Epithelial cell of proximal tubule (primary cell): ENCODE measurements around the gene DTNB. TPM values are rescaled to one million over a fixed set of nuclear protein-coding genes. Genes with fewer than 3 reads are reported as not detected.

Experiments used
- DNase-seq: peaks from one replicate; pipeline ENCODE4 v3.0.0-alpha.2; 2011; ENCODE audit warnings: low read depth
- H3K4me3 ChIP-seq: 2 replicates; pipeline ENCODE4 v1.5.1; 2011; ENCODE audit warnings: low read depth, mild to moderate bottlenecking, low read length
- CTCF ChIP-seq: conservative IDR thresholded peaks from 2 replicates; pipeline ENCODE4 v1.5.1; 2012; ENCODE audit warnings: low read depth, mild to moderate bottlenecking, low read length
- total RNA-seq: library from RNA; depleted of rRNA; stranded (reverse); fragments of >200 nt; gene quantifications from 2 replicates; pipeline ENCODE4 v1.2.3, GENCODE V29; 2015

Gene DTNB
- total RNA-seq, 1 donor from 2014 or later: 4.8 TPM

- no peak for DNase-seq
- H3K4me3 ChIP-seq: no peak overlapping the region
- no peak for TF ChIP-seq CTCF
Observed at GRCh38 chr2:25380586-25381375, 292.6 kb downstream of the DTNB start.

DNA sequence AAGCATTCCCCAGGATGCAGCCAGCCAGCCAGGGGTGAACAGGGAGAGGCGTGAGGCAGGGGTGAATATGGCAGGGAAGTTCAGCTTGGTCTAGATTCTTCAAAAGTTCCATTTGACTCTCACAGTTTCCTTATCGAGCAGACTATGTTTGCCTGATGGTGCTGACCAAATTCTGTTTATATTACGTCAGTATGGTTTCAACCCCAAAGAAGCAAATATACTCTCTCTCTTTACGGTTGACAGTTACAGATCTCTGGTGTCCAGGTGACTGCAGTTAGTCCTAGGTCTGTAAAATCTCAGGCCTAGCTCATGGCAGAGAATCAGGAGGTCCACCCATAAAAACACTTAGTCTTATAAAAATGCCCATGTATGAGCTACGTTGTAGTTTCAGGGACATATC lies 293.4 kb downstream of the DTNB start:
- H3K4me3 ChIP-seq: no peak overlapping the region
- no peak for DNase-seq
- TF ChIP-seq CTCF: no peak

DNA sequence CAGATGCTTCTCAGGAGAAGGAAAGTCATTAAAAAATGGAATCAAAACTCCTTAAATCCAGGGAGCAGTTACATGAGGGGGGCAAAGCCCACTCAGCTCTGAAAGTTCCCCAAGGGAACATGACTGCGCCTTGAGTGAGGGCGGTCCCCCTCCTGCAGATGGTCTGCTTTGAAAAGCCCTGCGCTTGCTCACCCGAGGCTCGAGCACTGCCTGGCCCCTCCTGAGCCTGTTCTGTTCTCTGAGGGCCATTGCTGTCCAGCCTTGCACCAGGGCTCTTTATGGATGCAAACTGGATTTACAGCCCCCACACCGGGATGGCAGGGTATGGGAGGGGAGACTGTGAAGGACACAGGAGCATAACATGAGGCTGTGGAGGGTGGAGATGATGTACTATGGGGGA lies 293.8 kb downstream of the DTNB start:
- H3K4me3 ChIP-seq: no peak overlapping the region
- no peak for DNase-seq
- no peak for TF ChIP-seq CTCF

- no peak for TF ChIP-seq CTCF
- no peak for DNase-seq
Observed at GRCh38 chr2:25378731-25379490, 294.5 kb downstream of the DTNB start.

DNA sequence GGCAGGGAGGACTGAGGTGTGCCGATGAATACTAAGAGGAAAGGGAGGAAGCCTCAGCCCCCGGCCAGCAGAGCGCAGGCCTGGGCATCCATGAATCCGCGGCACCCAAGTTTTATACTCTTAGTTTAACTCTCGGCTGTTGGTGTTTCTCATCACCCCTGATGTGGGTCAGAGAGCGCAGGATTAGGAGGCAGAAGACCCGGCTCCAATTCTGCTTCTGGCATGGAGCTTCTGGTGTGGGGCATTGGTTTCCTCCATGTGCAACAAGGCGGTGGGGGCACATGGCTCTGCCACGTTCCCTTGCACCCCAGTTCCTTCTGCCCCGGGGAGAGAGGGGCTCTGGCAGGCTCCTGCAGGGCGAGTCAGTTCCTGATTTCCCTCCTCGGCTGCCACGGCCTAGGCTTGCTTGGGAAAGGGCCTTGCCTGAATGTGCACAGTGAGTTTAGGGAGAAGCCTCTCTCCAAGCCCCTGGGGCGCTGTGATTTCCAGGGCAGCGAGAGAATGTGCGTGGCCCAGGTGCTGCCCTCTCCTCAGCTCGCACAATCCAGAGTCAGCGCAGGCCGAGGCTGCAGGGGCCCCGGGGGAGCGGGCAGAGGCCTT lies 295.5 kb downstream of the DTNB start:
- no peak overlapping the region for H3K4me3 ChIP-seq
- no peak for DNase-seq
- no peak for TF ChIP-seq CTCF

More at GRCh38 chr2:25378731-25379490, 294.5 kb downstream of the DTNB start:
- no peak overlapping the region for H3K4me3 ChIP-seq

DNA sequence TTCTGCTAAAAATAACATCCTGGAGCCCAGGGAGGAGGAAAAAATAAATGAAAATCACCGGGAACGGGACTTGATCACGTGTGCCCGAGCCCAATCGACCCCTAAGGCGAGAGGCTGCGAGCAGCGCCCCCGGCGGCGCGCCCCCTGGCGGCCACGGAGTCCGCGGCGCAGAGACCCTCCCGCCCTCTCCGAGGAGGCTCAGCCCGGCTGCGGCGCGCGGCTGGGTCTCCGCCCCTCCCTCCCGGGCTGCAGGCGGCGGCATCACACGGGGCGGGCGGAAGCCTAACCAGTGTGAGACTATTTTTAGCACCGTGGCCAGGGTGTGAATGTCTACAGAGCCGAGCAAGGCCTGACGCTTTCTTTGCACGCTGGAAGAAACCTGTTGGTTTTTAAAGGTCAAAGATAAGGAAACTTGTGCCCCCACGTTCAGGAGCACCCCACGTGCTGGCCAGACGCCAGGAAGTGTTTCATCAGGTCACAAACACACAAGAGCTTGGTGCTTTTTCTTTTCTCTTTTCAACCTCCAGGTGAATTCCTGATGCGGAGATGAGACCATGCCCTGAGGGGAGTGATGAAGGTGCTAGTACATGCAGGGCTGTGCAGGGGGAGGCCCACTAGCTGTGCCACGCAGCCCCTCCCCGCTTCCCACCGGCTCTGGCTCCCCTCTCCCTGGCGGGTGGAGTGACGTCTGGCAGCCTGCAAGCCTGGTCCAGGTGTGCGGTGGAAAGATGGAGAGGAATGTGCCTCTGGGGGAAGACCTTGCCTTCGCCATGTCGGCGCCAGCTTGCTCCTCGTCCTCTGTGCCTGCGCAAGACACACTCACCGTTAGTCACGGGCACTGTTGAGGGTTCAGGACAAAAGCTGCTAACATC lies 296.4 kb downstream of the DTNB start:
- no peak for DNase-seq

More for the DNA sequence above, 296.4 kb downstream of the DTNB start:
- peak overlapping the region; percentile 4 for H3K4me3 ChIP-seq
- TF ChIP-seq CTCF: peak; percentile 82
